Midbrain (tissue), 1 donor: ENCODE measurements around the gene GPR161.
"Not testable (repeated sequence)": the region's sequence is repeated elsewhere in the genome, so short reads cannot be mapped to it uniquely, and the experiment has no call there.

Experiments used
- DNase-seq: peaks from one replicate; lab custom pipeline; 2025; lab: John Stamatoyannopoulos, UW

Gene GPR161, protein sequence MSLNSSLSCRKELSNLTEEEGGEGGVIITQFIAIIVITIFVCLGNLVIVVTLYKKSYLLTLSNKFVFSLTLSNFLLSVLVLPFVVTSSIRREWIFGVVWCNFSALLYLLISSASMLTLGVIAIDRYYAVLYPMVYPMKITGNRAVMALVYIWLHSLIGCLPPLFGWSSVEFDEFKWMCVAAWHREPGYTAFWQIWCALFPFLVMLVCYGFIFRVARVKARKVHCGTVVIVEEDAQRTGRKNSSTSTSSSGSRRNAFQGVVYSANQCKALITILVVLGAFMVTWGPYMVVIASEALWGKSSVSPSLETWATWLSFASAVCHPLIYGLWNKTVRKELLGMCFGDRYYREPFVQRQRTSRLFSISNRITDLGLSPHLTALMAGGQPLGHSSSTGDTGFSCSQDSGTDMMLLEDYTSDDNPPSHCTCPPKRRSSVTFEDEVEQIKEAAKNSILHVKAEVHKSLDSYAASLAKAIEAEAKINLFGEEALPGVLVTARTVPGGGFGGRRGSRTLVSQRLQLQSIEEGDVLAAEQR

DNA sequence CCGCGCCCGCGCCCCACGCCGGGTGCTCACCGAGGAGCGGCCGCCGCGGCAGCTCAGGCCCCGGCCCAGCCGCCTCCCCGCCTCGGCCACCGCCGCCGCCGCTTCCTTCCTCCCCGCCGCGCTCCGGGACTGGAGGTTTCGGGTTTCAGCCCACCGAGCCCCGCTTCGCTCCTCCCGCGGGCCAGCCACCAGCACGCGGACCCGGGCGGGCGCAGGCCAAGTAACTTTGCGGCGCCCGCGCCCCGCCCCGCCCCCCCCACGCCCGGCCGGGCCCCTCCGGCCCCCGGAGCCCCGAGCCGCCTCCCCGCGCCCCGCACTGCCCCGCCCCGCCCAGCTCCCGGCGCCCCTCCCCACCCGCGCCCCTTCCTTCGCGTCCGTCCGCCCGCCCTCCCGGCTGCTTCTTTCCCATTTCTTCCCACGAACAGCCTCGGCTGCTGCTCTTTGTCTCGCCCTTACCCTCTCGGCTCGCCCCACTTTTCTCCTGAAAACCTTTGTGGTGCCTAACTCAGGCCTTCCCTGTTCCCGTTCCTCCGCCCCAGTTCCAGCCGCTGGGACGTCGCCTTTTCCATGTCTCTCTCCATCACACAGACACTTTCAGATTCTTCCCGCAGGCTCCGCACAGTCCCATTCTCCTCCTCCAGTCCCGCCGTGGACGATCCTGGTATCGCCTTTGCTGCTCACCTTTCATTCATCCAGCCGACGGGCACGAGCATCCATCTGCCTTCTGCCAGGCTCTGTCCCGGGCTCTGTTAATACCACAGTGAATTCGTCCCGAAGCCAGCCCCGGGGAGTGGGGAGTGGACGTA is at the start of gene GPR161:
Gene GPR161 (minus strand): TSS at position 222 of the 806 bp plus-strand sequence. CDS start 32,080 bp downstream, outside the sequence.
- DNase-seq, result peak; percentile 34

DNA sequence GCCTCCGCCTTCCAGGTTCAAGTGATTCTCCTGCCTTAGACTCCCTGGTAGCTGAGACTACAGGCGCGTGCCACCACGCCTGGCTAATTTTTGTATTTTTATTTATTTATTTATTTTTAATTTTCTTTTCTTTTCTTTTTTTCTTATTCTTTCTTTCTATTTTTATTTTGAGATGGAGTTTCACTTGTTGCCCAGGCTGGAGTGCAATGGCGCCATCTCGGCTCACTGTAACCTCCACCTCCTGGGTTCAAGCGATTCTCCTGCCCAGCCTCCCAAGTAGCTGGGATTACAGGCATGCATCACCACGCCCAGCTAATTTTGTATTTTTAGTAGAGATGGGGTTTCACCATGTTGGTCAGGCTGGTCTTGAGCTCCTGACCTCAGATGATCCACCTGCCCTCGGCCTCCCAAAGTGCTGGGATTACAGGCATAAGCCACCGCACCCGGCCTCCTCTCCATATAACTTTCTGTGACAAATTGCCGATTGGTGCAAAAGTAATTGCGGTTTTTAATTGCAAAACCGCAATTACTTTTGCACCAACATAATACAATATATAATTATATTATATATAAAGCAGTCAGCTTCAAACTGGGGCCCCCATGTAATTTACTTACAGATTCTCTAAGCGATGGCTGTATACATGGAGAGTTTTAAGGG is 44.5 kb upstream of the GPR161 start:
- not testable (repeated sequence) for DNase-seq

DNA sequence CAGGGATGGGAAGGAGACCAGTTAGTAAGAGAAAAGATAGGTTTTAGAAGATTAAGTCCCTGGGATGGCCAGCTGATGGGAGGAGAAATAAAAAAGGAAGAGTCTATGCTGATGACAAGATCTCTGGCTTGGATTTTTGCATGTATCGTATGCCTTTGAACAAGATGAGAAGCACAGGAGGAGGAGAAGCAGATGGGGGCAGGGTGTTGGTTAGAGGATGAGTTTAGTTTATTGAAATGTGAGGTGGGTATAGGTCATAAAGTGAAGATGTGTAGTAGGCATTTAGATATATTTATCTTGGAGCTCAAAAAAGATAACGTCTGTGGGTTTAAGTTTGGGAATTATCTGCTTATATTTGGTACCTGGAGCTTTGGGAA is 43.4 kb upstream of the GPR161 start:
- DNase-seq, result no peak

DNA sequence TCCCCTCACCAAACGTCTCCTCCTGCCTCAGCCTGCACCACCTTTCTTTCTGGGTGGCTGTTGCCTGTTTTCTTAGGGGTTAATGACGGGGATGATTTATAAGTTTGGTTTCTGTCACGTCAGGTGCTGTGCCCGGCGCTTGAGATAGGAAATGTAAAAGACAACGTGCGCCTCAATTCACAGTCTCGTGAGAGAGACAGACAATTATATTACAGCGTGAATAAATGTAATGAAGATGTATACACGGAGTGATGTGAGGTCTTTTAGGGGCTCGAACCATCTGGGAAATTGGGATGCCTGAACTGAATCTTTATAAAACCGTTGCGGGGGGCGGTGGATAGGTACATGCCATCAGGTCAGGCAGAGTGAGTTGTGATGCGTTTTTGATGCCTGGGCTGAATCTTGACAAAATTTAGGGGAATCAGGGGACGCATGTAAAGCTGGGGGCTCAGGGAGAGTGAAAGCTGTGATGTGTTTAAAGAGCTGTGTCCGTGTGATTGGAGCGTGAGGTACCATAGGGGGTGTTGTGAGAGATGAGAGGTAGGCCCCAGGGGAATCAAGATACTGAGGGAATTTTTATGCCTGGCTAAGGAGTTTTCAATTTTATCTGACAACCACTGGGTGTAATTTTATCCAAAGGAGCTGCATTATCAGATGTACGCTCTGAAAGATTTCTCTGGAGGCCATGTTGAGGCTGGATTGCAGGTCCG is 42.9 kb upstream of the GPR161 start:
- peak; percentile 40 for DNase-seq

DNA sequence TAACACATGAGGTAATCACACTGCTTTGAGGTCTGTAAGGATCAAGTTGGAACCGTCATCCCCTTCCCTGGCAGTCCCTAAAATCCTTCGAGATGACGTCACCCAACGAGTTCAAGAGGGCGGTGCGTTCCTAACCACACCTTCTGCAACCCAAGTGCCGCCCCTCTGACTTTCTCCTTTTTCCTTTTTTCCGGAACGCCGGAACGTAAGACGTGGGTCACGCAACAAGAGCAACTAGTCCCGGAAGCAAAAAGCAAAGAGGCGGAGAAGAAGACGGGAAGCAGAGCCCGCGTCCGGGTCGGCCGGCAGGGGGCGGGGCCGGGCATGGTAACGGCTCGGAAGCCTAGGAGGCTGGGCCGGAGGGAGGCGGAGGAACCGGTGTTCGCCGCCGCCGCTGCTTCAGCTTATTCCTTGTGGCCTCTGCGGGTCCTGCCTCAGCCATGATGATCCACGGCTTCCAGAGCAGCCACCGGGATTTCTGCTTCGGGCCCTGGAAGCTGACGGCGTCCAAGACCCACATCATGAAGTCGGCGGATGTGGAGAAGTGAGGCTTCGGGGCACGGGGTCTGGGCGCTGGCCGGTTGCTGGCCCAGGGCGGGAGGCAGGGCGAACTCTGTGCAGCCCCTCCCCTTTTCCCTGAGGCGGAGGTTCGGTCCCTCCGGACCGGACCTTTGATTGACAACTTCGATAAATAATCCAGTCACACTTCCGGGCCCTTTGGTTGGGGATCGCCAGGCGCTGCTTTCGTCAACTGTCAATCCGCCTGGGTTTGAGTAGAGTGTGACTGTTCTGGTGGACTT is 42.1 kb upstream of the GPR161 start, which contains the start of gene TIPRL:
Gene TIPRL (plus strand): TSS at position 325 of the 800 bp plus-strand sequence. CDS start 116 bp downstream, at position 441.
- peak; percentile 96 for DNase-seq

DNA sequence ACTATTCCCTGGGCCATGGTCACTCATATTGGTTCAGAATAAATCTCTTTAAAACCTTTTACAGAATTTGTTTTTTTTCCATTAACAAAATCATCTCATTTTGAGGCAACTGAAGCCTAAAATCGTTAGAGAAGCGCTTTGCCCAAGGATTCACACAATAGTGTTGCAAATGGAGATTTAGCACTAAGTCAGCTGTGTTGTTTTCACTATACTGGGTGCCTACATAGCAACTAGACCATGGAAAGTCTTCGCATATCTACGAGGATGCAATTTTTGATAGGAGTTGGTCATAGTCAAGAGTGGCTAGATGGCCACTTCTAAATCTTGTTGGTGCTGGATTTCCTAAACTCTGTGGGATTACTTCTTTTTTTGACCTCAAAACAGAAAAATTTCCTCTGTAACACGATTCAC is 41.5 kb upstream of the GPR161 start:
- no peak for DNase-seq

DNA sequence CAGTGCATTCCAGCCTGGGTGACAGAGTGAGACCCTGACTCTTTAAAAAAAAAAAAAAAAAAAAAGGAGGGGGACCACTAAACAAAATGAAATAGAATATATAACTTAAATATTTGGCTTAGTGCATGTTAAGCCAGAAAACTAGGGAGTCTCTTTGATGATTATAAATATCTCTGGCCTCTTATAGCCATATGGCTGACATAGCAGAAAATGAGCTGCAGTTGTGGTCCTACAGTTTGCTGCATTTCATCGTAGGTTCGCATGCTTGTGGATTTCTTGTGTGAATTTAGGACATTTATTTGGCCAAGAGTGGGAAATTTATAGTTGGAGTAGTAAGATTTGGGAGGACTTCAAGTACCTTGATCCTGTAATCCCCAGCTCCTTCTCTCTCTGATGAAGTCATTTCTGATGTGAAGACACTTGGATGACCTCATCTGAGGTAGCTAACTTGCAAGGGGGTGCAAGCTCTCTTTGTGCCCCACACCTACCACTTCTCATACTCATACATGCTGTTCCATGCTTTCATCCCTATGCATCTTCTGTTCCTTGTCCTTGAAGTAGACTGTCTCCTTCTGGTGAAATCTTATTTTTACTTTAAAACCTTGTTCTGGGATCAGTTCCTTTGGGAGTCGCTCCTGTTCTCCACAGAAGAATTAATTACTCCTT is 35.7 kb upstream of the GPR161 start:
- DNase-seq, result no peak

DNA sequence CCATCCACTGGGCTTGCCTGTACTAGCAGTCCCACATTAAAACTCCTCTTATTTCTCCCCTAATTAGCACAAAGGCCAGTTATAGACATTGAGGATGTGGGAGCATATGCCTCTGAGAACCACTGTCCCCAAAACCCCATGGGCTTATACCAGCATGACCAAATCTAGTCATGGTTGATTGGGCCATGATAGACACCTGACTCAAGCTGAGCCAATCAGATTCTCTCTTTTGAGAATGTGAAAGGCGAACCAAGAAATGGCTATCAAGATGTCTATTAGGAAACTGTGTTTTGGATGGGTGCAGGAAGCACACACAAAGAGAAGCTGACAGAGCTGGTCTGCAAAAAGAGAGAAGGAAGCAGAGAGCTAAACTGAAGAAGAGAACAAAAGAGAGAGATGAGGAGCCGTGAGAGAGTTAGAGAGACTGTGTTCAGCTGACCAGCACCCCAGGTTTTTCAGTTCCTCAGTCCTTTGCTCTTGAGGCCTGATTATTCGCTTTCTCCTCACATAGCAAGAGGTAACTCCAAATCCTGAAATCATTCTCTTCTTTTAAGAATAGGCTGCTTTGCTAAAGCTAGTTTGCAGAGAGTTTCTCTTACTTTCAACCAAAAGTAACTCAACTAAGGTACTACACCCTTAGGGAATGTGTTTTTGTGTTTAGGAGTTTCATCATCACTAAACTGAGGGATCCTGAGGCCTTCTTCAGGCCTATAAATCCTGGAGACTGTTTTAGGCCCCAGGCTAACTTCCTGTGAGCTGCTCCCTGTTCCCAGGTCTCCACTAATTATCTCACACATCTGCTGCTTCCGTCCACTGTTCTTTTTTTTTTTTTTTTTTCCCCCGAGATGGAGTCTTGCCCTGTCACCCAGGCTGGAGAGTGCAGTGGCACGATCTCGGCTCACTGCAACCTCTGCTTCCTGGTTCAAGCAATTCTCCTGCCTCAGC is 34.1 kb upstream of the GPR161 start:
- no peak for DNase-seq

DNA sequence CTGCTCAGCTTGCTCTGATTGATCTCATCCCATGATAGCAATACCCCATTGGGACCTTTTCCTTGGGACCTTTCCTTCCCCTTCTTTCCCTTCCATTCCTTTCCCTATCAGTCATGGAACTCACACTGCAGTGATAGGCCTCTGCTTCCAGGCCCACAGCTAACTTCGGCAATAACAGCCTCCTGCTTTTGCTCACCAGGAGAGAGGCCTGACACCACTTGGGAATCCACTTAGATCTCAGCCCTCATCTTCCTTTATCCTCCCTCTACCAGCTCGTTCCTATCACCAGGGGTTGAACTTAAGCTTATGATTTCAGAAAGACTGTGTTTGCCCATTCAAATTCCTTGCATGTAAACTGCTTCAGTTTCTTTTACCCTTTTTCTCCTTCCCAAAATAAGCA is 31.1 kb upstream of the GPR161 start:
- no peak for DNase-seq

DNA sequence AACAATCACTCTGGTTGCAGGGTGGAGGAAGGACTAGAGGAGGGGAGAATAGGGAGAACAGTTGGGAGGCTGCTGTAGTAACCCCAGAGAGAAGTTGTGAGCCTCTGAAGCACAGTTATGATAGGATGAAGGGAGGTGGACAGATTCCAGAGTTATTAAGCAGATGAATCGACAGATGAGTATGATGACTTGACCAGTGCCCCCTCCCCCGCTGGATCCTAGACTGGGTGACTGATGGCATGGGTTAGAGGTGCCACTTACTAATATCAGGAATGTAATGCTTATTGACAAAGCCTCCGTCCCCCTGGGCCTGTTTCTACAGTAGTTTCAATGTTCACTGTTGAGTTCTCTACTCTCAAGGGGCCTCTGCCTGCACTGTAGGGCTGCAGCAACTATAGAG is 28.0 kb upstream of the GPR161 start:
- no peak for DNase-seq

DNA sequence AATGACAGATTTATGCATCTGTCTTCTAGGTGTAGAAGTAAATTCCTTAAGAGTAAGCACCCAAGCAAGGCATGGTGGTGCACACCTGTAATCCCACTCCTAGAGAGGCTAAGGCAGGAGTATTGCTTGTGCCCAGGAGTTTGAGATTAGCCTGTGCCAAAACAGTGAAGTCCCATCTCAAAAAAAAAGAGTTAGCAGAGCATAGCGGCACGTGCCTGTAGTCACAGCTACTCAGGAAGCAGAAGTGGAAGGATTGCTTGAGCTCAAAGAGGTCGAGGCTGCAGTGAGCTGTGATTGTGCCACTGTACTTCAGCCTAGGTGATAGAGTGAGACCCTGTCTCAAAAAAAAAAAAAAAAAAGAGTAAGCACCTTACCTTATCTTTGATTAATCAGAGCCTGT is 26.9 kb upstream of the GPR161 start:
- DNase-seq, result no peak

DNA sequence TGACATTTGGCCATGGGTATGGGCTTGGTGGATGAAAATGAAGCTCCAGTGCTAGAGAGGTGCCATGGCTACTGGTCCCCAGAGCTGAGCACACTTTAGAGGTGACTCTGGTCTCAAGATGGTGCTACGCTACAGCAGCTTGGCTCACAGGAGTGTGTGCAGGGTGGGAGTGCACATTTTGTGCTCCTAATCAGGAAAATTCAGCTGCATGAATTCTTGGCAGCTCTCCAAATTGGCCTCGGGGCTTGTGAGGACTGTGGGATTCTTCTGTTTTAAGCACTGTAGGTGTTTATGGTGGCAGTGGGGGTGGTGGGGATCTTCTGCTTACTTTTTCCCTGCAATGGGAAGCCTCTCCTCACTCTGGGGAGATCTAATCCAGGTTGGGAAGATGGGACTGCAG is 24.7 kb upstream of the GPR161 start:
- no peak for DNase-seq

DNA sequence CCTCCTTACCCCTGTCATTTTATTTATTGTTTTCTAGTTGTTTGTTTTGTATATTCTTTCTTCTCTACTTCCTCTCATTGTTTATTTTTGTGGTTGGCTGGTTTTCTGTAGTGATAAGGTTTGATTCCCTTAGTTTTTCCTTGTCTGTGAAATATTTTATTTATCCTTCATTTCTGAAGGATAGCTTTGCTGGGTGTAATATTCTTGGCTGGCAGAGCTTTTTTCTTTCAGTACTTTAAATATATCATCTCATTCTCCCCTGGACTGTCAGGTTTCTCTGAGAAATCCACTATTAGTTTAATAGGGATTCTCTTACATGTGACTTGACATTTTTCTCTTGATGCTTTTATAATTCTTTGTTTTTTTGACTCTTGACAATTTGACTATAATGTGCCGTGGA is 23.2 kb upstream of the GPR161 start:
- no peak for DNase-seq

DNA sequence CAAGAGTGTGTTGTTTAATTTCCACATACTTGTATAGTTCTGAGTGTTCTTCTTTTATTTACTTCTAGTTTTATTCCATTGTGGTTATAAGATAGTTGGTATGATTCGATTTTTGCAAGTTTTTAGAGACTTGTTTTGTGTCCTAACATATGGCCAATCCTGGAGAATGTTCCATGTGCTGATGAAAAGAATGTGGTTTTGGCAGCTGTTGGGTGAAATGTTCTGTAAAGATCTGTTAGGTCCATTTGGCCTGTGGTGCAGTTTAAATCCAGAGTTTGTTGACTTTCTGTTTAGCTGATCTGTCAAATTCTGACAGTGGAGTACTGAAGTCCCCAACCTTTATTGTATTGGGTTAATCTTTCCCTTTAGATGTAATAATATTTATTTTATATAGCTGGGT is 22.5 kb upstream of the GPR161 start:
- no peak for DNase-seq

DNA sequence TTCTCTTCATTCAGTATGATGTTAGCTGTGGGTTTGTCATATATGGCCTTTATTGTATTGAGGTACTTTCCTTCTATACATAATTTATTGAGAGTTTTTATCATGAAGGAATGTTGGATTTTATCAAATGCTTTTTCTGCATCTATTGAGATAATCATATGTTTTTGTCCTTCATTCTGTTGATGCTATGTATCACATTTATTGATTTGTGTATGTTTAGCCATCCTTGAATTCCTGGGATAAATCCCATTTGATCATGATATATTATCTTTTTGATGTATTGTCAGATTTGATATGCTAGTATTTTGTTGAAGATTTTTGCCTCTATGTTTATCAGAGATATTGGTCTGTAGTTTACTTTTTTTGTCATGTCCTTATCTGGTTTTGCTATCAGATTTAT is 20.9 kb upstream of the GPR161 start:
- DNase-seq, result no peak

DNA sequence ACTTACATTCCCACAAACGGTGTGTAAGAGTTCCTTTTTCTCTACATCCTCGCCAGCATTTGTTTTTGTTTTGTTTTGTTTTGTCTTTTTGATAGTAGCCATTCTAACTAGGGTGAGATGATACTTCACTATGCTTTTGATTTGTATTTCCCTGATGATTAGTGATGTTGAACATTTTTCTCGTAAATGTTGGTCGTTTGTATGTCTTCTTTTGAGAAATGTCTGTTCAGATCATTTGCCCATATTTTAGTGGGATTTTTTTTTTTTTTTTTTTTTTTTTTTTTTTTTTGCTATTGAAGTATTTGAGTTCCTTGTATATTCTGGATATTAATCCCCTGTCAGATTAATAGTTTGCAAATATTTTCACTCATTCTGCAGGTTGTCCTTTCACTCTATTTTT is 19.2 kb upstream of the GPR161 start:
- DNase-seq, result no peak

DNA sequence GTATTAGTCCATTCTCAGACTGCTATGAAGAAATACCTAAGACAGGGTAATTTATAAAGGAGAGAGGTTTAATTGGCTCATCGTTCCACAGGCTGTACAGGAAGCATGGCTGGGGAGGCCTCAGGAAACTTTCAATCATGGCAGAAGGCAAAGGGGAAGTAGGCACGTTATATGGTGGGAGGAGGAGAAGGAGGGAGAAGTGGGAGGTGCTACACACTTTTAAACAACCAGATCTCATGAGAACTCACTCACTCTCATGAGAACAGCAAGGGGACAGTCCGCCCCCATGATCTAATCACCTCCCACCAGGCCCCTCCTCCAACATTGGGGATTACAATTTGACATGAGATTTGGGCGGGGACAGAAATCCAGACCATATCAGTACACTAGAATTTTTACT is 18.0 kb upstream of the GPR161 start:
- not testable (repeated sequence) for DNase-seq

DNA sequence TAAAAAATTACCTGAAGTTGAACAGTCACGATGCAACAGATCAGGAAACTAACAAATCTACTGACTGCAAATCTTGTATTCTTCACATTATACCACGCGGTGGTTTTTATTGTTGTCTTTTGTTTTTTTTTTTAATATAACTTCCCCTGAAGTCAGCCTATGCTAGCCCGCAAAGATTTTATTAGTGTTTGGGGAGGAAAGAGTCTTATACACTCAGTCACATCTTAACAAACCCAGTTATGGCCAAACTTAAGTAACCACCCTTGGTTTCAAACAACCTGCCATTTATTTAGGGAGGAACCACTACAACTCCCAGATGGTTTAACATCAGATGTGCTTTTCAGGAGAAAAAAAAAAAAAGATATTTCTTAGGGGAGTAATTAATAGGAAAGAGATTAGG is 15.2 kb upstream of the GPR161 start:
- no peak for DNase-seq

DNA sequence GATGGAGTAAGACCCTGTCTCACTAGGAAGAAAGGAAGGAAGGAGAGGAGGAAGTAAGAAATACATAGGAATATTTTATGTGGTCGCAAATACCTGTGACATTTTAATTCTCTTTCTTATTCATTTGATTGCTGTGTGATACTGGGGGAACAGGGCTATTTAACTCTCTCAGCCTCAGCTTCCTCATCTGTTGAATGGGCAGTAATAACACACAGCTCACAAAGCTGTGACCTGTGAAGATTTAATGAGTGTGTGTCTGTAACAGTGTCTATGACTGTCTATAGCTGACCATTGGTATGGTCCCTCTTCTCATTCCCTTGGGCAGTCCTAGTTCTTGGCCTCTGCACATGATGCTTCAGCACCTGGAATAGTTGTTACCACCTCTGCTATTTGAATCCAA is 13.6 kb upstream of the GPR161 start:
- no peak for DNase-seq
